Breast epithelium (tissue), 4 donors: ENCODE measurements around the gene DEAF1. TPM values are rescaled to one million over a fixed set of nuclear protein-coding genes. Genes with fewer than 3 reads are reported as not detected.

Experiments
- DNase-seq, 2 donors: peaks; one replicate each; pipeline ENCODE4 v3.0.0-alpha.2; 2019; ENCODE audit warnings: low spot score in 2 of 2
- H3K27ac ChIP-seq, 2 donors: fragments of 200-600 bp; sonication (generic) in 1 of 2; one replicate each; pipeline ENCODE4 v1.5.1; 2016 to 2019; ENCODE audit warnings: mild to moderate bottlenecking in 1 of 2
- H3K27me3 ChIP-seq, 2 donors: fragments of 200-600 bp; sonication (generic) in 1 of 2; one replicate each; pipeline versions ENCODE4 v1.5.1 to v1.6.0; 2017 to 2019; ENCODE audit warnings: control low read depth in 1 of 2, mild to moderate bottlenecking in 1 of 2
- H3K36me3 ChIP-seq: fragments of 200-600 bp; one replicate; pipeline ENCODE4 v1.5.1; 2019
- H3K4me1 ChIP-seq, 2 donors: fragments of 200-600 bp; sonication (generic); one replicate each; pipeline ENCODE4 v1.5.1; 2016 to 2019; ENCODE audit warnings: control low read depth in 1 of 2
- H3K4me3 ChIP-seq, 3 donors: fragments of 200-600 bp; sonication (generic); 1 replicate in 2 of 3; 2 replicates in 1 of 3; pipeline ENCODE4 v1.5.1; 2016 to 2019; ENCODE audit warnings: mild to moderate bottlenecking in 3 of 3, moderate library complexity in 2 of 3
- H3K9me3 ChIP-seq, 2 donors: fragments of 200-600 bp; sonication (generic) in 1 of 2; one replicate each; pipeline ENCODE4 v1.5.1; 2016 to 2019; ENCODE audit warnings: control low read depth in 1 of 2
- CTCF ChIP-seq, 3 donors: fragments of 450-650 bp; IDR thresholded peaks; one replicate each; pipeline ENCODE4 v1.5.1; 2016 to 2017; ENCODE audit warnings: antibody characterized with exemption in 3 of 3, mild to moderate bottlenecking in 3 of 3, moderate library complexity in 3 of 3
- POLR2A ChIP-seq: fragments of 450-650 bp; IDR thresholded peaks from one replicate; pipeline ENCODE4 v1.6.1; 2016; ENCODE audit warnings: antibody characterized with exemption, mild to moderate bottlenecking, moderate library complexity
- POLR2AphosphoS5 ChIP-seq, 3 donors: sonication (generic); formaldehyde crosslinking; IDR thresholded peaks; one replicate each; pipeline ENCODE4 v1.6.1; 2017; ENCODE audit warnings: antibody characterized with exemption in 3 of 3
- intact Hi-C: fragments of 100-400 bp; cut with DNase I; formaldehyde crosslinking; loops from one replicate; pipeline ENCODE4 v1.15.1; 2023; ENCODE audit warnings: low total_unique reads
- total RNA-seq, 3 donors: library from RNA; depleted of rRNA; stranded (reverse); fragments of >200 nt; gene quantifications; one replicate each; pipeline ENCODE4 v1.1.0, GENCODE V29; 2016

The DEAF1 gene
- total RNA-seq, 3 donors from 2014 or later = 25.3 to 42.6 (median 39.8) TPM

- Histone ChIP-seq H3K4me1 (peaks cover 0 to 14% of the 10 kb centered on the region in 2 donors), H3K27me3 (peaks cover 9% of the 10 kb centered on the region in 2 donors), H3K36me3 (no peaks in the 10 kb centered on the region), H3K27ac (no peak overlapping the region), H3K4me3 (peak overlapping the region in 1 of 3 donors; percentile 52), H3K9me3 (no peaks in the 10 kb centered on the region)
- TF ChIP-seq POLR2AphosphoS5 (IDR thresholded peaks at IDR 0.05) (no peak), CTCF (IDR thresholded peaks at IDR 0.05) (no peak), POLR2A (no peak)
- no peak for DNase-seq
- intact Hi-C loops = no loop called here
Measured at GRCh38 chr11:640021-640706, 54.9 kb downstream of the DEAF1 start.

- peak overlapping the region in 1 of 3 donors; percentile 52 for H3K4me3 ChIP-seq
- peaks cover 9% of the 10 kb centered on the region in 2 donors for H3K27me3 ChIP-seq
- no peak overlapping the region for H3K27ac ChIP-seq
- TF ChIP-seq POLR2AphosphoS5 (IDR thresholded peaks at IDR 0.05) = no peak
- TF ChIP-seq POLR2A = no peak
- TF ChIP-seq CTCF (IDR thresholded peaks at IDR 0.05) = no peak
- intact Hi-C loops = no loop called here
- H3K4me1 ChIP-seq = peaks cover 0 to 14% of the 10 kb centered on the region in 2 donors
- no peak for DNase-seq
- no peaks in the 10 kb centered on the region for H3K9me3 ChIP-seq
- no peaks in the 10 kb centered on the region for H3K36me3 ChIP-seq
Measured at GRCh38 chr11:639332-639955, 55.6 kb downstream of the DEAF1 start.

GRCh38 chr11:638631-639331 is 56.2 kb downstream of the DEAF1 start:
- Histone ChIP-seq H3K4me3 (peak overlapping the region in 1 of 3 donors; percentile 52), H3K27ac (no peak overlapping the region), H3K36me3 (no peaks in the 10 kb centered on the region), H3K9me3 (no peaks in the 10 kb centered on the region), H3K4me1 (peaks cover 0 to 14% of the 10 kb centered on the region in 2 donors), H3K27me3 (peaks cover 9% of the 10 kb centered on the region in 2 donors)
- intact Hi-C loops = no loop called here
- TF ChIP-seq CTCF (IDR thresholded peaks at IDR 0.05) = no peak
- no peak for TF ChIP-seq POLR2AphosphoS5 (IDR thresholded peaks at IDR 0.05)
- no peak for TF ChIP-seq POLR2A
- DNase-seq = no peak

GRCh38 chr11:637593-638521 is 57.2 kb downstream of the DEAF1 start:
- peak overlapping the region; percentile 7 to 62 (median 39) for H3K4me3 ChIP-seq
- H3K4me1 ChIP-seq = peaks cover 0 to 14% of the 10 kb centered on the region in 2 donors
- H3K27me3 ChIP-seq = peaks cover 9% of the 10 kb centered on the region in 2 donors
- H3K9me3 ChIP-seq = no peaks in the 10 kb centered on the region
- no peak overlapping the region for H3K27ac ChIP-seq
- TF ChIP-seq POLR2AphosphoS5 (IDR thresholded peaks at IDR 0.05) = no peak
- no peak for TF ChIP-seq CTCF (IDR thresholded peaks at IDR 0.05)
- TF ChIP-seq POLR2A = no peak
- no peaks in the 10 kb centered on the region for H3K36me3 ChIP-seq
- intact Hi-C loops = no loop called here
- DNase-seq = no peak
